ENCODE data around the gene OLFML2A.

- TF ChIP-seq CTCF (conservative IDR thresholded peaks at IDR 0.05 in 1 of 2, IDR thresholded peaks at IDR 0.05 in 1 of 2; ENCODE audit: low read depth in 1 of 2, low read length in 2 of 2) = no peak
- TF ChIP-seq EZH2 (IDR thresholded peaks at IDR 0.05; ENCODE audit: low read length, missing control alignments) = no peak
Measured at GRCh38 chr9:124749284-124749683, 27.6 kb upstream of the OLFML2A start.

Data from fibroblast of lung (primary cell).